Neural progenitor cell (in vitro differentiated cells): ENCODE data around the gene TRIM34. TPM values are rescaled to one million over a fixed set of nuclear protein-coding genes. Genes with fewer than 3 reads are reported as not detected.
"Not testable (repeated sequence)": the region's sequence is repeated elsewhere in the genome, so short reads cannot be mapped to it uniquely, and the experiment has no call there.

Source experiments
- DNase-seq: peaks from one replicate; pipeline ENCODE4 v3.0.0-alpha.2; 2016; ENCODE audit warnings: low spot score
- H2AFZ ChIP-seq: fragments of 200-600 bp; sonication (generic); replicated peaks from 2 replicates; pipeline ENCODE4 v1.6.1; 2016; ENCODE audit warnings: antibody characterized with exemption
- H3F3A ChIP-seq: fragments of 200-600 bp; sonication (generic); 2 replicates; pipeline ENCODE4 v1.6.1; 2016; ENCODE audit warnings: antibody characterized with exemption, low read depth
- H3K27ac ChIP-seq: fragments of 200-600 bp; sonication (generic); 2 replicates; pipeline ENCODE4 v1.5.1; 2016; ENCODE audit warnings: mild to moderate bottlenecking
- H3K27me3 ChIP-seq: fragments of 200-600 bp; sonication (generic); 2 replicates; pipeline ENCODE4 v1.6.1; 2016; ENCODE audit warnings: mild to moderate bottlenecking, moderate library complexity
- H3K36me3 ChIP-seq: fragments of 200-600 bp; sonication (generic); 2 replicates; pipeline ENCODE4 v1.5.1; 2016
- H3K4me1 ChIP-seq: fragments of 200-600 bp; sonication (generic); 2 replicates; pipeline ENCODE4 v1.6.1; 2016; ENCODE audit warnings: mixed run types
- H3K4me2 ChIP-seq: fragments of 200-600 bp; sonication (generic); 2 replicates; pipeline ENCODE4 v1.6.1; 2016
- H3K4me3 ChIP-seq: fragments of 200-600 bp; sonication (generic); 2 replicates; pipeline ENCODE4 v1.5.1; 2016
- H3K79me2 ChIP-seq: fragments of 200-600 bp; sonication (generic); 2 replicates; pipeline ENCODE4 v1.6.1; 2016; ENCODE audit warnings: low read depth
- H3K9ac ChIP-seq: fragments of 200-600 bp; sonication (generic); 2 replicates; pipeline ENCODE4 v1.6.1; 2016
- H3K9me3 ChIP-seq: fragments of 200-600 bp; sonication (generic); 2 replicates; pipeline ENCODE4 v1.5.1; 2016; ENCODE audit warnings: low read depth
- H4K20me1 ChIP-seq: fragments of 200-600 bp; sonication (generic); 2 replicates; pipeline ENCODE4 v1.6.1; 2016; ENCODE audit warnings: low read depth
- H3K27ac Mint-ChIP-seq: 3 replicates; pipeline ENCODE4 v1.8.0; 2021; ENCODE audit warnings: mixed read lengths
- H3K27me3 Mint-ChIP-seq: 2 replicates; pipeline ENCODE4 v1.8.0; 2022; ENCODE audit warnings: low read depth, mild to moderate bottlenecking, inconsistent platforms, moderate library complexity, mixed read lengths; ENCODE audit not compliant: insufficient read depth
- H3K36me3 Mint-ChIP-seq: 3 replicates; pipeline ENCODE4 v1.8.0; 2021; ENCODE audit warnings: mixed read lengths
- H3K4me1 Mint-ChIP-seq: 3 replicates; pipeline ENCODE4 v1.8.0; 2021; ENCODE audit warnings: mixed read lengths
- H3K4me3 Mint-ChIP-seq: 3 replicates; pipeline ENCODE4 v1.8.0; 2021; ENCODE audit warnings: mild to moderate bottlenecking, moderate library complexity, mixed read lengths
- H3K9me3 Mint-ChIP-seq: 3 replicates; pipeline ENCODE4 v1.8.0; 2020; ENCODE audit warnings: mixed read lengths
- EZH2 ChIP-seq: fragments of 200-600 bp; sonication (generic); IDR thresholded peaks from 2 replicates; pipeline ENCODE4 v1.6.1; 2017; ENCODE audit warnings: antibody characterized with exemption, mild to moderate bottlenecking, moderate library complexity
- EZH2phosphoT487 ChIP-seq: fragments of 200-600 bp; sonication (generic); IDR thresholded peaks from 2 replicates; pipeline ENCODE4 v1.6.1; 2017; ENCODE audit warnings: antibody characterized with exemption
- total RNA-seq: library from RNA; depleted of rRNA; stranded (reverse); fragments of >200 nt; gene quantifications from 2 replicates; pipeline ENCODE4 v1.2.3, GENCODE V29; 2015; ENCODE audit warnings: low replicate concordance
- TF ChIP-seq, protein P1 (sequence below): fragments of 200-600 bp; sonication (generic); IDR thresholded peaks from 2 replicates; pipeline ENCODE4 v1.5.1; 2017; ENCODE audit warnings: antibody characterized with exemption, mild to moderate bottlenecking

Gene TRIM34
- total RNA-seq, 1 donor from 2014 or later: 4.5 TPM

DNA sequence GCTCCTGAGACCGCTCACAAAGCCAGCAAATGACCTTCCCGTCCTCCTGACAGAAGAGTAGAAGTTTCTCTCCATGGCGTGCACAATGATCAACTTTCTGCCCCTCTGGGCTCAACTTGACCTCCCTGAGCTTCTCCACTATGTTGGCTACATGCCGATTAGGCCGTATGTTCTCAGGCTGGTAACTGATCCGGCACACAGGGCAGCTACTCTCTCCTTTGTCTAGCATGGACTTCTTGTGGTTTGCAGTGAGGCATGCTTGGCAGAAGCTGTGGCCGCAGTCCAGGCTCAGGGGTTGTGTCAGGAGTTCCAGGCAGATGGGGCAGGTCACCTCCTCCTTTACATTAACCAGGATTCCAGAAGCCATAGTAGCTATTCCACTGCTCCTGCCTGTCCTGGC, 55.0 kb downstream of the TRIM34 start:
- no peak overlapping the region for H3K27ac ChIP-seq
- Mint-ChIP-seq H3K27ac (no peak overlapping the region), H3K27me3 (no peaks in the 10 kb centered on the region), H3K36me3 (peaks cover 42% of the 10 kb centered on the region), H3K4me3 (no peak overlapping the region), H3K9me3 (peaks cover 23% of the 10 kb centered on the region), H3K4me1 (peaks cover 18% of the 10 kb centered on the region)
- H3F3A ChIP-seq: peaks cover 8% of the 10 kb centered on the region
- no peaks in the 10 kb centered on the region for H3K9me3 ChIP-seq
- no peak overlapping the region for H2AFZ ChIP-seq
- H3K4me3 ChIP-seq: no peak overlapping the region
- no peak for DNase-seq
- H3K4me1 ChIP-seq: peaks cover 5% of the 10 kb centered on the region
- peaks cover 8% of the 10 kb centered on the region for H3K36me3 ChIP-seq
- no peak overlapping the region for H3K9ac ChIP-seq
- no peak for TF ChIP-seq EZH2phosphoT487
- TF ChIP-seq, protein P1, sequence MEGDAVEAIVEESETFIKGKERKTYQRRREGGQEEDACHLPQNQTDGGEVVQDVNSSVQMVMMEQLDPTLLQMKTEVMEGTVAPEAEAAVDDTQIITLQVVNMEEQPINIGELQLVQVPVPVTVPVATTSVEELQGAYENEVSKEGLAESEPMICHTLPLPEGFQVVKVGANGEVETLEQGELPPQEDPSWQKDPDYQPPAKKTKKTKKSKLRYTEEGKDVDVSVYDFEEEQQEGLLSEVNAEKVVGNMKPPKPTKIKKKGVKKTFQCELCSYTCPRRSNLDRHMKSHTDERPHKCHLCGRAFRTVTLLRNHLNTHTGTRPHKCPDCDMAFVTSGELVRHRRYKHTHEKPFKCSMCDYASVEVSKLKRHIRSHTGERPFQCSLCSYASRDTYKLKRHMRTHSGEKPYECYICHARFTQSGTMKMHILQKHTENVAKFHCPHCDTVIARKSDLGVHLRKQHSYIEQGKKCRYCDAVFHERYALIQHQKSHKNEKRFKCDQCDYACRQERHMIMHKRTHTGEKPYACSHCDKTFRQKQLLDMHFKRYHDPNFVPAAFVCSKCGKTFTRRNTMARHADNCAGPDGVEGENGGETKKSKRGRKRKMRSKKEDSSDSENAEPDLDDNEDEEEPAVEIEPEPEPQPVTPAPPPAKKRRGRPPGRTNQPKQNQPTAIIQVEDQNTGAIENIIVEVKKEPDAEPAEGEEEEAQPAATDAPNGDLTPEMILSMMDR: no peak
- no peak for TF ChIP-seq EZH2
- no peak overlapping the region for H3K4me2 ChIP-seq
- H3K27me3 ChIP-seq: no peaks in the 10 kb centered on the region
- no peaks in the 10 kb centered on the region for H4K20me1 ChIP-seq
- H3K79me2 ChIP-seq: peaks cover 13% of the 10 kb centered on the region

DNA sequence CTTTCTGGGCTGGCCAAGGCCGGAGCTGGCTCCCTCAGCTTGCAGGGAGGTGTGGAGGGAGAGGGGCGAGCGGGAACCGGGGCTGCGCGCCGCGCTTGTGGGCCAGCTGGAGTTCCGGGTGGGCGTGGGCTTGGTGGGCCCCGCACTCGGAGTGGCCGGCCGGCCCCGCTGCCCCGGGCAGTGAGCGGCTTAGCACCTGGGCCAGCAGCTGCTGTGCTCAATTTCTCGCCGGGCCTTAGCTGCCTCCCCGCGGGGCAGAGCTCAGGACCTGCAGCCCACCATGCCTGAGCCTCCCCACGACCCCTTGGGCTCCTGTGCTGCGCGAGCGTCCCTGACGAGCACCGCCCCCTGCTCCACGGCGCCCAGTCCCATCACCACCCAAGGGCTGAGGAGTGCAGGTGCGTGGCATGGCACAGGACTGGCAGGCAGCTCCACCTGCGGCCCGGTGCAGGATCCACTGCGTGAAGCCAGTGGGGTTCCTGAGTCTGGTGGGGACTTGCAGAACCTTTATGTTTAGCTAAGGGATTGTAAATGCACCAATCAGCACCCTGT, 58.2 kb downstream of the TRIM34 start:
- H3K4me3 ChIP-seq, H3K27ac Mint-ChIP-seq, H3K36me3 ChIP-seq, H3K9me3 ChIP-seq, DNase-seq, H3K27me3 Mint-ChIP-seq, H3K4me2 ChIP-seq, H4K20me1 ChIP-seq, H3K27me3 ChIP-seq, H3K9ac ChIP-seq, H3K4me3 Mint-ChIP-seq, H2AFZ ChIP-seq, H3K4me1 ChIP-seq, H3K27ac ChIP-seq: not testable (repeated sequence)
- Mint-ChIP-seq H3K4me1 (peaks cover 24% of the 10 kb centered on the region), H3K9me3 (peaks cover 17% of the 10 kb centered on the region), H3K36me3 (peaks cover 37% of the 10 kb centered on the region)
- Histone ChIP-seq H3K79me2 (peaks cover 13% of the 10 kb centered on the region), H3F3A (peaks cover 18% of the 10 kb centered on the region)

DNA sequence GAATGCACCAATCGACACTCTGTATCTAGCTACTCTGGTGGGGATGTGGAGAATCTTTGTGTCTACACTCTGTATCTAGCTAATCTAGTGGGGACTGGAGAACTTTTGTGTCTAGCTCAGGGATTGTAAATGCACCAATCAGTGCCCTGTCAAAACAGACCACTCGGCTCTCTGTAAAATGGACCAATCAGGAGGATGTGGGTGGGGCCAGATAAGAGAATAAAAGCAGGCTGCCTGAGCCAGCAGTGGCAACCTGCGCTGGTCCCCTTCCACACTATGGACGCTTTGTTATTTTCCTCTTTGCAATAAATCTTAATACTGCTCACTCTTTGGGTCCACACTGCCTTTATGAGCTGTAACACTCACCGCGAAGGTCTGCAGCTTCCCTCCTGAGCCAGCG, 58.8 kb downstream of the TRIM34 start:
- Histone ChIP-seq H3K79me2 (peaks cover 13% of the 10 kb centered on the region), H3K4me3 (peak overlapping the region; percentile 44), H3F3A (peaks cover 19% of the 10 kb centered on the region), H3K4me2 (peak overlapping the region; percentile 75)
- Mint-ChIP-seq H3K4me3 (peak overlapping the region; percentile 93), H3K9me3 (peaks cover 13% of the 10 kb centered on the region), H3K27ac (peak overlapping the region; percentile 100), H3K36me3 (peaks cover 31% of the 10 kb centered on the region), H3K4me1 (peaks cover 24% of the 10 kb centered on the region)
- H3K27ac ChIP-seq, H3K9me3 ChIP-seq, H3K9ac ChIP-seq, H3K36me3 ChIP-seq, H2AFZ ChIP-seq, DNase-seq, H3K27me3 ChIP-seq, H3K4me1 ChIP-seq, H3K27me3 Mint-ChIP-seq, H4K20me1 ChIP-seq: not testable (repeated sequence)

DNA sequence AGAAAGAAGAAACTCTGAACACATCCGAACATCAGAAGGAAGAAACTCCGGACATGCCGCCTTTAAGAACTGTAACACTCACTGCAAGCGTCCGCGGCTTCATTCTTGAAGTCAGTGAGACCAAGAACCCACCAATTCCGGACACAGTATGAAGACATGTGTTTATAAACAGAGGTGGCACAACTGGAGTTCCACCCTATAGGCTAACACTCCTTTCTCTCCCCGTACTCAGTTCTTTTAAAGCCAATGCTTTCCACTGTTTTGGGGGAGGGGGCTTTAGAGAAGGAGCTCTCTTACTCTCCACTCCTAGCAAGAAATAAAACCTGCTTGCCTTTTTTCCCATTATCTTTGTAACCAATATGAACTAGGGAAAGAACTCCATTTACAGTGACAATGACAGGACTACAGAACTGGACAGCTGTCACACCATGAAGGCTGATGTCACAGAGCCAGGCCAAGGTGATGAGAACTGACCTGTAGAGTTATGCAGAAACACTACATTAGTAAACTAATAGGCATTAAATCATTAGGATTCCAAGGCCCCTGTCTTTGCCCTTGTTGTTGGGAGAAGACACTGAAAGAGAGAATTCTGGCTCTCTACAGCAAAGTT, 59.3 kb downstream of the TRIM34 start:
- Histone ChIP-seq H3K4me1 (peaks cover 10% of the 10 kb centered on the region), H3K9ac (peak overlapping the region; percentile 59), H3K36me3 (no peaks in the 10 kb centered on the region), H4K20me1 (no peaks in the 10 kb centered on the region), H3K79me2 (peaks cover 13% of the 10 kb centered on the region), H3K9me3 (no peaks in the 10 kb centered on the region), H3K27ac (peak overlapping the region; percentile 95), H3K4me3 (peak overlapping the region; percentile 44), H3K27me3 (no peaks in the 10 kb centered on the region), H2AFZ (peak overlapping the region; percentile 92), H3F3A (peaks cover 24% of the 10 kb centered on the region), H3K4me2 (peak overlapping the region; percentile 75)
- peaks cover 25% of the 10 kb centered on the region for H3K36me3 Mint-ChIP-seq
- no peaks in the 10 kb centered on the region for H3K27me3 Mint-ChIP-seq
- H3K4me1 Mint-ChIP-seq: peaks cover 24% of the 10 kb centered on the region
- no peak for TF ChIP-seq EZH2phosphoT487
- TF ChIP-seq EZH2: no peak
- TF ChIP-seq, protein P1: no peak
- H3K27ac Mint-ChIP-seq: peak overlapping the region; percentile 100
- peaks cover 12% of the 10 kb centered on the region for H3K9me3 Mint-ChIP-seq
- DNase-seq: no peak
- peak overlapping the region; percentile 93 for H3K4me3 Mint-ChIP-seq
